T-cell (primary cell): ENCODE data around the gene CEP85L. TPM values are rescaled to one million over a fixed set of nuclear protein-coding genes. Genes with fewer than 3 reads are reported as not detected.
A peak's percentile ranks its signal among the peaks of the same experiment; 100 is the strongest.

Source experiments
- ATAC-seq, 4 experiments: fragments of 200-7000 bp in 3 of 4; fragments of 150-1000 bp in 1 of 4; cut with Tn5 transposase; replicated peaks in 1 of 4; 1 replicate in 3 of 4; 2 replicates in 1 of 4; pipeline ENCODE4 v1.10.0; 2021; ENCODE audit warnings: moderate library complexity in 3 of 4, mild to moderate bottlenecking in 2 of 4, moderate number of reproducible peaks in 1 of 4
- CTCF ChIA-PET, 2 donors: fragments of 300-600 bp; sonication (Branson Sonifier 250); formaldehyde crosslinking; loops; one replicate each; lab custom pipeline; 2022; ENCODE audit warnings: antibody characterized with exemption in 2 of 2; lab: Charles Lee
- POLR2A ChIA-PET, 2 donors: fragments of 300-600 bp; sonication (Branson Sonifier 250); formaldehyde crosslinking; loops; one replicate each; lab custom pipeline; 2022; ENCODE audit warnings: antibody characterized with exemption in 2 of 2; lab: Charles Lee
- DNase-seq, 35 experiments: peaks; one replicate each; pipeline versions ENCODE4 v3.0.0 to v3.0.0-alpha.2; 2013 to 2023
- H3K27ac ChIP-seq: one replicate; pipeline ENCODE4 v1.5.1; 2013; ENCODE audit warnings: low read length
- H3K27me3 ChIP-seq, 2 experiments: replicated peaks in 1 of 2; 1 replicate in 1 of 2; 2 replicates in 1 of 2; pipeline versions ENCODE4 v1.6.1 to v1.7.0; 2013; ENCODE audit warnings: low read length in 1 of 2, mixed read lengths in 1 of 2; ENCODE audit not compliant: control insufficient read depth in 2 of 2, insufficient read depth in 2 of 2; ENCODE audit errors: extremely low read depth in 1 of 2
- H3K36me3 ChIP-seq, 2 donors: 1 replicate in 1 of 2; 2 replicates in 1 of 2; pipeline versions ENCODE4 v1.6.1 to v1.7.0; 2013; ENCODE audit warnings: low read length in 1 of 2; ENCODE audit not compliant: control insufficient read depth in 2 of 2, insufficient read depth in 1 of 2; ENCODE audit errors: extremely low read depth in 1 of 2
- H3K4me1 ChIP-seq, 2 experiments: 1 replicate in 1 of 2; 2 replicates in 1 of 2; pipeline versions ENCODE4 v1.6.1 to v1.7.0; 2013; ENCODE audit warnings: low read length in 2 of 2, mixed read lengths in 1 of 2; ENCODE audit not compliant: insufficient read depth in 2 of 2, control insufficient read depth in 1 of 2; ENCODE audit errors: extremely low read depth in 1 of 2
- H3K4me3 ChIP-seq, 2 donors: 1 replicate in 1 of 2; 2 replicates in 1 of 2; pipeline versions ENCODE4 v1.5.1 to v1.7.0; 2013; ENCODE audit warnings: mild to moderate bottlenecking in 2 of 2, low read length in 1 of 2, moderate library complexity in 1 of 2; ENCODE audit not compliant: control insufficient read depth in 1 of 2; ENCODE audit errors: extremely low read depth in 1 of 2
- H3K9me3 ChIP-seq: 2 replicates; pipeline ENCODE4 v1.7.0; 2013
- H3K27ac Mint-ChIP-seq, 2 donors: one replicate each; pipeline ENCODE4 v1.8.0; 2020 to 2021; ENCODE audit warnings: mild to moderate bottlenecking in 2 of 2, mixed read lengths in 2 of 2
- H3K27me3 Mint-ChIP-seq, 2 donors: one replicate each; pipeline ENCODE4 v1.8.0; 2021 to 2022; ENCODE audit warnings: mixed read lengths in 2 of 2
- H3K36me3 Mint-ChIP-seq: one replicate; pipeline ENCODE4 v1.8.0; 2021; ENCODE audit warnings: mixed read lengths
- H3K4me1 Mint-ChIP-seq, 3 donors: one replicate each; pipeline ENCODE4 v1.8.0; 2020 to 2022; ENCODE audit warnings: mixed read lengths in 3 of 3, mild to moderate bottlenecking in 1 of 3
- H3K4me3 Mint-ChIP-seq, 3 donors: one replicate each; pipeline ENCODE4 v1.8.0; 2020 to 2022; ENCODE audit warnings: mild to moderate bottlenecking in 3 of 3, mixed read lengths in 3 of 3, moderate library complexity in 3 of 3
- H3K9me3 Mint-ChIP-seq, 3 donors: one replicate each; pipeline ENCODE4 v1.8.0; 2020 to 2022; ENCODE audit warnings: mixed read lengths in 3 of 3
- WGBS: methylation state at CpG from one replicate; pipeline ENCODE4 v1.1.5; 2013; ENCODE audit warnings: missing lambda C conversion rate; ENCODE audit not compliant: insufficient coverage; 5-methylcytosine and 5-hydroxymethylcytosine counted together
- total RNA-seq, 35 experiments: library from RNA in 6 of 35; stranded (reverse) in 6 of 35; fragments of 120-200 nt in 1 of 35; gene quantifications; one replicate each; pipeline versions ENCODE4 v1.2.1 to v1.2.4 and lab custom pipeline; 2013 to 2026

Gene CEP85L
- total RNA-seq, 5 donors from 2014 or later (not counting 1 experiment from before 2014, with no cell fraction given), result 49.7 to 101 (median 53.5) TPM

DNA sequence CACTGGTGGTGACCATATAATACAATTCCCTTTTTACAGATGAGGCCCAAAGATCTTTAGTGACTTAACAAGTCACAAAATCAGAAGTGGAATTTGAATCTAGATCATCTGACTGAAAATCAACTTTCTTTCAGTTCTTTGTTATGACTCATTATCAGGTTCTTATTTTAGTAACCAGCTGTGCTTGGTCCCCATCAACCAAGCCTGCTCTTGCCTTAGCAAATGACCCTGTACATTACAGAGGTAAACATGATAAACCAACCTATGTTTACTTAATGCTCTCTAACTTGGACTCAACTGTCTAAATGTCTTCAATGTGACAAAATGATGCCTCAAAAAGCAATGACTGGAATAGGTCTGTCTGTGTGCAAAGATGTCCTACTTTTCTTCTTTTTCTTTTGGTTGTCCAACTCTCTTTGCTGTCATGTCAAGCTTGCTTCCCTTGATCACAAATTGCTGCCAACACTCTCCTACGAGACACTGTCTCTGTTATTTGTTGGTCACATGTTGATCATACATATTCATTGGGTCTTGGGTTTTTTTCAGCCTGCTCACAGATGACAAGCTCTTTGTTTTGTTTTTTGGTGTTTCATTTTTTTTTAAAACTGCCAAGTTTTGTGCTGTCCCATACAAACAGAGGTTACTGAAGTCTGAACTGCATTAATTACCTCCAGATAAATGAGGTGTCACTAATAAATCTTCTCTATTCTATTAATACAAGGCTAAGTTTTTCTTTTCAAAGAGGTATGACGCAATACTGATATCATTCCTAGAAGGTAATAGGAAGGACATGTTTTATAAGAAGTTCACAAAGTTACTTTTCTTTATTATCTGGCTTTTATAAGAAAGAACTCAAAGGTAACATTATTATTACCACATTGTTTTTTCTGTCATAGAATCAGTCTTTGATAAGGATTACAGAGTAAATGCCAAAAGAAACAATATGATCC, 165.5 kb downstream of the CEP85L start:
- DNase-seq, result no peak
- Histone ChIP-seq H3K27ac (no peak overlapping the region), H3K4me1 (no peaks in the 10 kb centered on the region), H3K36me3 (peaks cover 0 to 33% of the 10 kb centered on the region in 2 donors), H3K9me3 (peaks cover 2% of the 10 kb centered on the region), H3K4me3 (no peak overlapping the region), H3K27me3 (no peaks in the 10 kb centered on the region)
- no peaks in the 10 kb centered on the region for H3K27me3 Mint-ChIP-seq
- H3K27ac Mint-ChIP-seq, result no peak overlapping the region
- ChIA-PET CTCF (no interaction called here), POLR2A (interaction anchor here in 1 of 2 donors (0.6 to 0.7 kb wide), 2 partner anchors 512 to 1349 kb away, joined by 3 to 4 read pairs; no protein-coding TSS in a partner anchor)
- peaks cover 10 to 27% (median 24%) of the 10 kb centered on the region in 3 donors for H3K9me3 Mint-ChIP-seq
- no CpG with 5 or more reads among the region's 2 CpGs for WGBS
- peaks cover 75% of the 10 kb centered on the region for H3K36me3 Mint-ChIP-seq
- no peak overlapping the region for H3K4me3 Mint-ChIP-seq
- ATAC-seq, result no peak
- H3K4me1 Mint-ChIP-seq, result peaks cover 0 to 4% (median 1%) of the 10 kb centered on the region in 3 donors

DNA sequence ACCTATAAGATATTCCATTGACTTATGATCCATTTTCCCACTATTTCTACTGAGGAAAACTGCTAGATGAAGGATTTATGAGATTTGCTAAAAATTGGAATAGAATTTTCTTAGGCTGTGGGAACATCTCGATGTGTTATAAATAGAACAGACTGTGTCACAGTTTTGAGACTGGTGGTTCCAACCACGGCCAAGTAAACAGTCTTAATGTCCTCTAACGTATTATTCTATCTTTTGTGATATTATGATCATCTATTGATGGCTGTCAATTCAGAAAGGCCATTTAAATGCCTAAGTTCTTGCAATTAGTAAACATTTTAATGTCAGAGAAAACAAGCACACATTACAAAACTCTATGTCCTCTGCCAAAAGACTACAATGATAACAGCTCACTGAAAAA, 174.8 kb downstream of the CEP85L start:
- Histone ChIP-seq H3K9me3 (no peaks in the 10 kb centered on the region), H3K27ac (no peak overlapping the region), H3K36me3 (peaks cover 0 to 22% of the 10 kb centered on the region in 2 donors), H3K4me1 (no peaks in the 10 kb centered on the region), H3K4me3 (no peak overlapping the region), H3K27me3 (no peaks in the 10 kb centered on the region)
- ChIA-PET POLR2A (no interaction called here), CTCF (no interaction called here)
- DNase-seq (no peak), ATAC-seq (no peak)
- Mint-ChIP-seq H3K4me1 (peaks cover 0 to 5% (median 4%) of the 10 kb centered on the region in 3 donors), H3K9me3 (no peaks in the 10 kb centered on the region), H3K36me3 (peaks cover 47% of the 10 kb centered on the region), H3K27ac (no peak overlapping the region), H3K4me3 (no peak overlapping the region), H3K27me3 (no peaks in the 10 kb centered on the region)
- no CpG with 5 or more reads among the region's 3 CpGs for WGBS

DNA sequence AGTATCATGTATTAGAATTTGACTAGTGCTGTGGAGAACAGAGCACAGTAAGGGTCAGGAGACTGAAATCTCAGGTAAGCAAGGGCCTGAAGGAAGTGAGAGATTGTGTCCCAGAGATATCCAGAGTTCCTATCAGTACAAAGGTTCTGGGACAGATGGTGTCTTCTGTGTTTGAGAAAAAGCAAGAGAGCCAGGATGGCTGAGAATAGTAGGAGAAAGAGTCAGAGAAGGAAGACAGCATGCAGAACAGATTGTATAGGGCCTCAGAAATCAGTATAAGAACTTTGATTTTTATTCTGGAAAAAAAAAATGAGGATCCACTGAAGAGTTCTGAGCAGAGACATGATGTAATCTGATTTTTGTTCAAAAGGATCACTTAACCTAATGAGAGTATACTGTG, 178.1 kb downstream of the CEP85L start:
- no peaks in the 10 kb centered on the region for H3K27me3 ChIP-seq
- peaks cover 3 to 31% of the 10 kb centered on the region in 2 donors for H3K36me3 ChIP-seq
- no peak for DNase-seq
- CTCF ChIA-PET, result no interaction called here
- no peak overlapping the region for H3K27ac ChIP-seq
- no peak for ATAC-seq
- no peaks in the 10 kb centered on the region for H3K27me3 Mint-ChIP-seq
- H3K27ac Mint-ChIP-seq, result peak overlapping the region in 1 of 2 donors; percentile 35
- POLR2A ChIA-PET, result no interaction called here
- no peak overlapping the region for H3K4me3 ChIP-seq
- H3K9me3 Mint-ChIP-seq, result no peaks in the 10 kb centered on the region
- H3K4me1 Mint-ChIP-seq, result peaks cover 0 to 5% (median 0%) of the 10 kb centered on the region in 3 donors
- no peaks in the 10 kb centered on the region for H3K4me1 ChIP-seq
- H3K4me3 Mint-ChIP-seq, result no peak overlapping the region
- peaks cover 52% of the 10 kb centered on the region for H3K36me3 Mint-ChIP-seq
- no peaks in the 10 kb centered on the region for H3K9me3 ChIP-seq

DNA sequence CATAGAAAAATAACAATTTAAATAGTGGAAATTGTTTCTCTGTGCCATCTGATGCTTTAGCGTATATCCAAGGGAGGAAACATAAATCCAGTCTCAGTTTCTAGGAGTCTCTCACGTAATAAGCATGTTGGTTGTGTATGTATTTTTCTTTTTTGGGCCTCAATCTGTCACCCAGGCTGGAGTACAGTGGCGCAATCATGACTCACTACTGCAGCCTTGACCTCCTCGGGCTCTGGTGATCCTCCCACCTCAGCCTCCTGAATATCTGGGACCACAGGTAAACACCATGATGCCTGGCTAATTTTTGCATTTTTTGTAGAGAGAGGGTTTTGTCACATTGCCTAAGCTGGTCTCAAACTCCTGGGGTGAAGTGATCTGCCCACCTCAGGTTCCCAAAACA, 181.9 kb downstream of the CEP85L start:
- ChIA-PET POLR2A (no interaction called here), CTCF (interaction anchor here in 1 of 2 donors (0.5 kb wide), 1 partner anchor 358 kb away, joined by 3 read pairs; no protein-coding TSS in a partner anchor)
- Histone ChIP-seq H3K4me1 (no peaks in the 10 kb centered on the region), H3K27ac (no peak overlapping the region), H3K36me3 (peaks cover 3 to 58% of the 10 kb centered on the region in 2 donors), H3K9me3 (no peaks in the 10 kb centered on the region), H3K27me3 (no peaks in the 10 kb centered on the region), H3K4me3 (no peak overlapping the region)
- no peaks in the 10 kb centered on the region for H3K27me3 Mint-ChIP-seq
- H3K4me1 Mint-ChIP-seq, result peaks cover 0 to 3% (median 0%) of the 10 kb centered on the region in 3 donors
- no peak overlapping the region for H3K4me3 Mint-ChIP-seq
- H3K9me3 Mint-ChIP-seq, result no peaks in the 10 kb centered on the region
- no peak for DNase-seq
- no peak for ATAC-seq
- no peak overlapping the region for H3K27ac Mint-ChIP-seq
- WGBS, result no CpG with 5 or more reads among the region's 4 CpGs
- peaks cover 74% of the 10 kb centered on the region for H3K36me3 Mint-ChIP-seq

DNA sequence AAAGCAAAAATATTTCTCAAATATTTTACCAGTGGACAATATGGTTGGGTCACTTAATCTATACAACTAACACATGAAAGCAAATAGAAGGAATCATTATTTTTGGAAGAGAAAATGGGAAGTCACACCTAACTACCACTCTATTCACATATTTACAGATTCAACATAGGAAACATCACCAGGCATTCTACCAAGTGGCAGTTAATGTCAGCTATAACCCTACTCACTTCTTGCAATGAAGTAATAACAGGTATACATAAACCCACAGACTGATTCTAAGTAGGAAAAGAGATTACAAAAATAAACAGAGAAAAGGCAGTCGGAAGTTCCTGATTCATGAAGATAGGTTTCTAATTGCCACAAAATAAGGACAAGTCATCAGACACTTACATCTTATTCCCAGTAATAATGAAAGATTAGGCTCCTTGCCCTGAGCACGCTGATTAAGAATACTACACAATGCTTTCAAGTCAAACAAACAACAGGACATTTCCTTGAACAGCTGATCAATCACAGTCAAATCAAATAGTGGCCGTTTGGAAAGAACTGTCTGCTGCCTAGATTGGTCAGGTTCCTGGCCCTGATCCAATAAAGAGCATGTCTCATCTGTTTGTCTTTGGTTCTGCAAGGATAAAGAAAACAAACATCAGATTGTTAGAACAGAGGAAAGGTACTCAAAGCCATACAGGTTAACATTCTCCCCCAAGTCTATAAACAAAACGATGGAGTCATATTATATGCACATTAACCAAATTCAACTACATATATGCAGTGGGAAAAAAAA, 182.5 kb downstream of the CEP85L start:
- Histone ChIP-seq H3K9me3 (no peaks in the 10 kb centered on the region), H3K36me3 (peaks cover 3 to 56% of the 10 kb centered on the region in 2 donors), H3K4me3 (no peak overlapping the region), H3K27me3 (no peaks in the 10 kb centered on the region), H3K27ac (no peak overlapping the region), H3K4me1 (no peaks in the 10 kb centered on the region)
- peaks cover 0 to 3% (median 0%) of the 10 kb centered on the region in 3 donors for H3K4me1 Mint-ChIP-seq
- H3K27me3 Mint-ChIP-seq, result no peaks in the 10 kb centered on the region
- ChIA-PET POLR2A (no interaction called here), CTCF (no interaction called here)
- H3K36me3 Mint-ChIP-seq, result peaks cover 72% of the 10 kb centered on the region
- H3K9me3 Mint-ChIP-seq, result no peaks in the 10 kb centered on the region
- WGBS, result no CpG with 5 or more reads among the region's 4 CpGs
- no peak overlapping the region for H3K27ac Mint-ChIP-seq
- no peak overlapping the region for H3K4me3 Mint-ChIP-seq
- no peak for ATAC-seq
- no peak for DNase-seq

DNA sequence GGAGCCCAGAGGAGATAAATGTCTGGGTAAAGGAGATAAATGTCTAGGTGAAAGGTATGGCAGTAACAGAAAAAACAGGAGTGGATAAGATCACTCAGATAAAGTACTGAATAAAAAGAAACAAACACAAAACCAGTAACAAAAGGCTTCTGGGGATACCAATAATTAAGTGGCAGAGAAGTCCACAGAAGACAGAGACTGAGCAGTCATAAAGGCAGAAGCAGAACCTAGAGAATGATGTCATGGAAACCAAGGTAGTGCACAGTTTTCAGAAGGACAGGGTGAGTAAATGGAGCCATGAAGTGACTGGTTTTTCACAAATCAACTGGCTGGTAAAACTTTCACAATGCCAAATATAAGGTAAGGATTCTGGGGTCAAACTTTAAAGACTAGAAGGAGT, 184.2 kb downstream of the CEP85L start:
- DNase-seq (no peak), ATAC-seq (no peak)
- H3K9me3 ChIP-seq, result no peaks in the 10 kb centered on the region
- Mint-ChIP-seq H3K4me3 (no peak overlapping the region), H3K36me3 (peaks cover 72% of the 10 kb centered on the region), H3K4me1 (no peaks in the 10 kb centered on the region), H3K27ac (peak overlapping the region in 1 of 2 donors; percentile 7), H3K27me3 (no peaks in the 10 kb centered on the region), H3K9me3 (no peaks in the 10 kb centered on the region)
- ChIA-PET POLR2A (no interaction called here), CTCF (no interaction called here)
- H3K4me3 ChIP-seq, result no peak overlapping the region
- no peaks in the 10 kb centered on the region for H3K27me3 ChIP-seq
- no peaks in the 10 kb centered on the region for H3K4me1 ChIP-seq
- H3K27ac ChIP-seq, result no peak overlapping the region
- H3K36me3 ChIP-seq, result peaks cover 3 to 58% of the 10 kb centered on the region in 2 donors
